Ishikawa (cell line): ENCODE data around the gene PCAT6.

Experiments
- CEBPB ChIP-seq: IDR thresholded peaks from 2 replicates; pipeline ENCODE4 v1.6.1; 2012
- CREB1 ChIP-seq: IDR thresholded peaks from 2 replicates; pipeline ENCODE4 v1.6.1; 2012; ENCODE audit warnings: low read depth
- EGR1 ChIP-seq: IDR thresholded peaks from 2 replicates; pipeline ENCODE4 v1.6.1; 2012
- EP300 ChIP-seq: IDR thresholded peaks from 2 replicates; pipeline ENCODE4 v1.6.1; 2012; ENCODE audit warnings: borderline replicate concordance
- FOXM1 ChIP-seq: IDR thresholded peaks from 2 replicates; pipeline ENCODE4 v1.6.1; 2012; ENCODE audit warnings: low read depth, borderline replicate concordance
- NFIC ChIP-seq: IDR thresholded peaks from 2 replicates; pipeline ENCODE4 v1.6.1; 2012
- RAD21 ChIP-seq: IDR thresholded peaks from 2 replicates; pipeline ENCODE4 v1.6.1; 2012; ENCODE audit warnings: low read depth
- TAF1 ChIP-seq: IDR thresholded peaks from 2 replicates; pipeline ENCODE4 v1.6.1; 2012; ENCODE audit warnings: low read depth, mild to moderate bottlenecking
- TCF12 ChIP-seq: IDR thresholded peaks from 2 replicates; pipeline ENCODE4 v1.6.1; 2012; ENCODE audit warnings: low read depth
- TEAD4 ChIP-seq: IDR thresholded peaks from 2 replicates; pipeline ENCODE4 v1.6.1; 2012
- YY1 ChIP-seq: IDR thresholded peaks from 2 replicates; pipeline ENCODE4 v1.6.1; 2012; ENCODE audit warnings: low read depth
- ZBTB7A ChIP-seq: IDR thresholded peaks from 2 replicates; pipeline ENCODE4 v1.6.1; 2012; ENCODE audit warnings: low read depth
- TF ChIP-seq, protein P1 (sequence below): IDR thresholded peaks from 2 replicates; pipeline ENCODE4 v1.6.1; 2012
- TF ChIP-seq, protein P2 (sequence below): IDR thresholded peaks from 2 replicates; pipeline ENCODE4 v1.6.1; 2012; ENCODE audit warnings: low read depth, mild to moderate bottlenecking
- TF ChIP-seq, protein P3 (sequence below): IDR thresholded peaks from 2 replicates; pipeline ENCODE4 v1.6.1; 2012

Gene PCAT6

DNA sequence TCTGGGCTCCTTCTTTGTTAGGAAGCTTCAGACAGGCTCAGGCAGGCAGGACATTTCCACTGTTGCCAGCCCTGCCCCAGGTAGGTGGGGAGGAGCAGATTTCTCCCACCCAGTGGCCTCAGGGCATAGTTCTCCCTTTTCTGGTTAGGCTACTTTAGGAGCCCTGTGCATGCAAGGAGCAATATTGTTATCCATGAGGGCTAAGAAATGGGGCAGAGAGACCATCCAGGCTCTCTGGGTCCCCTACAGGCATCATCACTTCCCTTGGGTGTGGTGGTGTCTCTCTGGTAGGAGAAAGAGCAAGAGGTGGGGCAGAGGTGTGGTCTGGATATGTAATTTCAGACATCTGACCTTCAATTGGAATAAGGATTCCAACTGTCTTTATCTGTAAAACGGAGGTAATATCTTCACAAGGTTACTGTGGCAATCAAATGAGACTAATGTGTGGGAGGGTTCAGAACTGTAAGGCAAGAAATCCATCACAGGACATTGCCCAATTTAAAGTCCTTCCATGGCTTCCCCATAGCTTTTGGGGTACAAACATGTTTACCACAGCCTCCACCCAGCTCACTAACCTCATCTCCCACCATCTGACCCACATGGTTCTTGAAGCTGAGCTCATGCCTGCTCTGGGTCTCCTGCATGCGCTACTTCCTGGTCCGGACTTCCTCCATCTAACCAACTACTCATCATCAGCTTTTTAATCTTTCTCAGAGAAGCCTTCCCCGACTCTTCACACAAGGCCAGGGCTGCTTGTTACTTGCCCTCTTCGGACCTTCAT, 26.1 kb downstream of the PCAT6 start:
- TF ChIP-seq TEAD4 (no peak), TCF12 (no peak), RAD21 (no peak), EGR1 (no peak), NFIC (no peak), FOXM1 (no peak)
- TF ChIP-seq, protein P1, sequence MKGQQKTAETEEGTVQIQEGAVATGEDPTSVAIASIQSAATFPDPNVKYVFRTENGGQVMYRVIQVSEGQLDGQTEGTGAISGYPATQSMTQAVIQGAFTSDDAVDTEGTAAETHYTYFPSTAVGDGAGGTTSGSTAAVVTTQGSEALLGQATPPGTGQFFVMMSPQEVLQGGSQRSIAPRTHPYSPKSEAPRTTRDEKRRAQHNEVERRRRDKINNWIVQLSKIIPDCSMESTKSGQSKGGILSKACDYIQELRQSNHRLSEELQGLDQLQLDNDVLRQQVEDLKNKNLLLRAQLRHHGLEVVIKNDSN = no peak
- TF ChIP-seq, protein P2, sequence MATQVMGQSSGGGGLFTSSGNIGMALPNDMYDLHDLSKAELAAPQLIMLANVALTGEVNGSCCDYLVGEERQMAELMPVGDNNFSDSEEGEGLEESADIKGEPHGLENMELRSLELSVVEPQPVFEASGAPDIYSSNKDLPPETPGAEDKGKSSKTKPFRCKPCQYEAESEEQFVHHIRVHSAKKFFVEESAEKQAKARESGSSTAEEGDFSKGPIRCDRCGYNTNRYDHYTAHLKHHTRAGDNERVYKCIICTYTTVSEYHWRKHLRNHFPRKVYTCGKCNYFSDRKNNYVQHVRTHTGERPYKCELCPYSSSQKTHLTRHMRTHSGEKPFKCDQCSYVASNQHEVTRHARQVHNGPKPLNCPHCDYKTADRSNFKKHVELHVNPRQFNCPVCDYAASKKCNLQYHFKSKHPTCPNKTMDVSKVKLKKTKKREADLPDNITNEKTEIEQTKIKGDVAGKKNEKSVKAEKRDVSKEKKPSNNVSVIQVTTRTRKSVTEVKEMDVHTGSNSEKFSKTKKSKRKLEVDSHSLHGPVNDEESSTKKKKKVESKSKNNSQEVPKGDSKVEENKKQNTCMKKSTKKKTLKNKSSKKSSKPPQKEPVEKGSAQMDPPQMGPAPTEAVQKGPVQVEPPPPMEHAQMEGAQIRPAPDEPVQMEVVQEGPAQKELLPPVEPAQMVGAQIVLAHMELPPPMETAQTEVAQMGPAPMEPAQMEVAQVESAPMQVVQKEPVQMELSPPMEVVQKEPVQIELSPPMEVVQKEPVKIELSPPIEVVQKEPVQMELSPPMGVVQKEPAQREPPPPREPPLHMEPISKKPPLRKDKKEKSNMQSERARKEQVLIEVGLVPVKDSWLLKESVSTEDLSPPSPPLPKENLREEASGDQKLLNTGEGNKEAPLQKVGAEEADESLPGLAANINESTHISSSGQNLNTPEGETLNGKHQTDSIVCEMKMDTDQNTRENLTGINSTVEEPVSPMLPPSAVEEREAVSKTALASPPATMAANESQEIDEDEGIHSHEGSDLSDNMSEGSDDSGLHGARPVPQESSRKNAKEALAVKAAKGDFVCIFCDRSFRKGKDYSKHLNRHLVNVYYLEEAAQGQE = no peak
- TF ChIP-seq, protein P3, sequence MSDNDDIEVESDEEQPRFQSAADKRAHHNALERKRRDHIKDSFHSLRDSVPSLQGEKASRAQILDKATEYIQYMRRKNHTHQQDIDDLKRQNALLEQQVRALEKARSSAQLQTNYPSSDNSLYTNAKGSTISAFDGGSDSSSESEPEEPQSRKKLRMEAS = no peak

DNA sequence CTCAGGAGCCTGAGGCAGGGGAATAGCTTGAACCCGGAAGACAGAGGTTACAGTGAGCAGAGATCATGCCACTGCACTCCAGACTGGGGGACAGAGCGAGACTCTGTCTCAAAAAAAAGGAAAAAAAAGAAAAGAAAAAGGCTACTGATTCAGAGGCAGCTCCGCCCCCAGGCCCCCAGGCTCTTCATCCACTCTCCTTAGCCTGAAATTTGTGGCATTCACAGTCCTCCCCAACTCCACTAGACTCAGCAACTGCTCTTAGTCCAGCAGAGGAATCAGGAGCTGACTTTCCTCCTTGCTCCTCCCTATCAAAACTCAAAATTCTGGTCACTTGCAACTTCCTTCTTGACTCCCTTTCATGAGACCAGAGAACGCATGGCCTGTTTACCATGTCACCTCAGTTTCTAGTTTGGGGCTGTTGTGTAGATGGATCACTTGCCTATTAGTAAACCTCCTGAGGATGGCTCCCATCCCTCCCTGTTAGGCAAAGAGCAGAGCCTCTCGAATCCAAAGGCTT, 27.1 kb downstream of the PCAT6 start:
- TF ChIP-seq CREB1 = no peak
- no peak for TF ChIP-seq YY1
- TF ChIP-seq, protein P3 = no peak
- TF ChIP-seq NFIC = no peak
- no peak for TF ChIP-seq ZBTB7A
- no peak for TF ChIP-seq RAD21
- TF ChIP-seq, protein P1 = no peak
- TF ChIP-seq EP300 = no peak
- no peak for TF ChIP-seq FOXM1
- no peak for TF ChIP-seq EGR1
- no peak for TF ChIP-seq TCF12
- TF ChIP-seq CEBPB = no peak
- no peak for TF ChIP-seq TAF1
- no peak for TF ChIP-seq TEAD4
- TF ChIP-seq, protein P2 = no peak

DNA sequence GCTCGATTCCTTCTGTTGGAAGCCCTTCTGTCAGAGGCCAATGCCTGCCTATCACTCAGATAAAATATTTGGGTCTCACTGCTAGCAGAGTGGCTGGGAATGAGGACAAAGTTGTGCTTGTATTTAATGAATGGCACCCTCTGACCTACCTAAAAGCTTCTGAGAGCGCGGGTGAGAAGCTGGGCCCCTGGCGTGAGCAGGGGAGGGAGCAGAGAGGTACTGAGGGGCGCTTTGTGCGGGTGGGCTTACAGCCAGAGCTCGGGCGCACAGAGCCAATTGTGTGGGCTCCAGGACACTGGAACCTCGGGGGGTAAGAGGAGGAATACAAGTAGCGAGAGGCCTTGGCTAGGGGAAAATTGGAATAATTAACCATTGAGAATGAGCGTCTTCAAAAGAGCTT, 32.3 kb downstream of the PCAT6 start:
- TF ChIP-seq, protein P3 = no peak
- TF ChIP-seq CEBPB (no peak), YY1 (no peak), TEAD4 (no peak), EGR1 (no peak), TCF12 (no peak), CREB1 (no peak), ZBTB7A (no peak), RAD21 (no peak)
- TF ChIP-seq, protein P1 = no peak

DNA sequence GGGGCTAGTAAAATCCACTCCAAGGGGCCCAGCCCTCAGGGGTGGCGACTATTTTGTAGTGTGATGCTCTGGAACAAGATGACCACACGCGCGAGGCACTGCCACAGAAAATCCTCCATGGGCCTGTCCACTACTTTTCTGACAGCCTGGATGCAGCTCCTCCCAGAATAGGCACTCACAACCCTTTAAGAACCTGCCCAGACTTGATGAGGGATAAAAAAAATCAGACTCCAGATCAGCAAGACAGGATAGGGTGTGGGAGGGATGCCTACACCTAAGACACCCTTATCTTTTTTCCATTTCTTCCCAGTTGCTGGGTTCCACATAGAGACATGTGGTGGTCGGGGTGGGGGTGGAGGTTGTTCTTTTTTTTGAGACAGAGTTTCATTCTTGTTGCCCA, 33.5 kb downstream of the PCAT6 start:
- TF ChIP-seq, protein P3 = no peak

DNA sequence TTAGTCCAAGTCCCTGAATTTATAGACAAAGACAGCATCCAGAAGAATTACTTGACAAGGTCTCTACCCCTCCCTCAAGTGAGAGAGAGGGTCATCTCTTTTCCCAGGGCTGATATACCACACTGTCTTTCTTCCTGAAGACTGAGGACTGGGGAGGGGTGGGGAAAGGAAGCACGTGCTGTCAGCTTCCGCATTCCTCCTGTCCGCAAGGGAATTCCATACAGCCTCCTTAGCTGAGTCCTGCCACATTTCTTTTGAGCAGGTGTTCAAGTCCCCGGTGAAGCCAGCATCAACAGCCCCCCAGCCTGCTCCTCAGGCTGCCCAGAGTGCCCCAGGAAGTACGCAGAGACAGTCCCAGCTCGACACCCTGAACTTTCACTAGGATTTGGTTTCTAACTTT, 34.2 kb downstream of the PCAT6 start:
- no peak for TF ChIP-seq RAD21
- no peak for TF ChIP-seq TAF1
- no peak for TF ChIP-seq TEAD4
- TF ChIP-seq, protein P2 = no peak
- TF ChIP-seq, protein P3 = no peak
- TF ChIP-seq, protein P1 = no peak
- TF ChIP-seq TCF12 = no peak
- no peak for TF ChIP-seq FOXM1
- no peak for TF ChIP-seq CEBPB
- no peak for TF ChIP-seq YY1
- no peak for TF ChIP-seq EP300
- TF ChIP-seq ZBTB7A = no peak
- TF ChIP-seq EGR1 = no peak
